Uterus (tissue), 4 donors: ENCODE data around the gene KCNN2. TPM values are rescaled to one million over a fixed set of nuclear protein-coding genes. Genes with fewer than 3 reads are reported as not detected.

Experiments used
- DNase-seq, 2 donors: peaks; one replicate each; pipeline ENCODE4 v3.0.0-alpha.2; 2019 to 2020
- H3K27ac ChIP-seq, 2 donors: fragments of 200-600 bp; sonication (generic); 1 replicate in 1 of 2; 2 replicates in 1 of 2; pipeline ENCODE4 v1.5.1; 2016 to 2018
- H3K27me3 ChIP-seq, 2 donors: fragments of 200-600 bp; sonication (generic); one replicate each; pipeline ENCODE4 v1.5.1; 2018 to 2019; ENCODE audit warnings: control low read depth in 1 of 2
- H3K36me3 ChIP-seq, 2 donors: fragments of 200-600 bp; sonication (generic); one replicate each; pipeline ENCODE4 v1.5.1; 2019; ENCODE audit warnings: control low read depth in 1 of 2
- H3K4me1 ChIP-seq, 2 donors: fragments of 200-600 bp; sonication (generic); one replicate each; pipeline ENCODE4 v1.5.1; 2018 to 2019; ENCODE audit warnings: control low read depth in 1 of 2
- H3K4me3 ChIP-seq, 2 donors: fragments of 200-600 bp; sonication (generic); 1 replicate in 1 of 2; 2 replicates in 1 of 2; pipeline ENCODE4 v1.5.1; 2018 to 2019; ENCODE audit warnings: mild to moderate bottlenecking in 1 of 2
- H3K9me3 ChIP-seq, 2 donors: fragments of 200-600 bp; sonication (generic); one replicate each; pipeline ENCODE4 v1.5.1; 2019; ENCODE audit warnings: control low read depth in 1 of 2
- POLR2A ChIP-seq, 2 donors: fragments of 450-650 bp; IDR thresholded peaks; one replicate each; pipeline ENCODE4 v1.6.1; 2016; ENCODE audit warnings: antibody characterized with exemption in 2 of 2, mild to moderate bottlenecking in 1 of 2, moderate library complexity in 1 of 2
- intact Hi-C: fragments of 100-400 bp; cut with DNase I; formaldehyde crosslinking; loops from one replicate; pipeline ENCODE4 v1.15.1; 2023; ENCODE audit warnings: low total_unique reads
- total RNA-seq, 4 donors: library from RNA; depleted of rRNA in 3 of 4; stranded (reverse); fragments of >200 nt in 3 of 4; gene quantifications; one replicate each; pipeline versions ENCODE4 v1.1.0 to v1.2.4, GENCODE V29; 2014 to 2023
- TF ChIP-seq, protein P1 (sequence below), 4 experiments: fragments of 200-600 bp in 2 of 4; fragments of 450-650 bp in 2 of 4; sonication (generic) in 2 of 4; IDR thresholded peaks; one replicate each; pipeline ENCODE4 v1.5.1; 2016 to 2019; ENCODE audit warnings: antibody characterized with exemption in 4 of 4, mild to moderate bottlenecking in 2 of 4, moderate library complexity in 1 of 4
- donor health status: DM: yes; HTN: yes; CAD: no.

KCNN2 gene
- total RNA-seq, 4 donors from 2014 or later = 1.8 to 7.1 (median 4.9) TPM

DNA sequence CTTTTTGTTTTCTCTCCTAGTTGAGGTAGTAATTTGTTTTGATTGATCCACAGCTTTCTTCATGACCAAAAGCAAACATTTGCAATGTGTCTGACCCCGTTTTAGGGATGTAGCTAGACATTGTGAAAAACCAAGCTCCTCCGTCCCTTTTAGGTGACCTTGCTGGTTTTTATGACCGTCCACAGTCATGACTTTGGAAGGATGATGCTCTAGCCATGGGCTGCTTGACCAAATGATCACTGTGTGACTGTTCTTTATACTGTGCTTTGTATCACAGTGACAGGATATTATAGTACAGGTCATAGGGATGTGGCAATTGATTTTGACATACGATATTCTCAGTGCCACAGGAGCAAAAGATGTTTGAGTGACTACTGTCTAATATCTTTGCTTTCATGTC lies 54.4 kb downstream of the KCNN2 start:
- Histone ChIP-seq H3K27ac (no peak overlapping the region), H3K4me3 (no peak overlapping the region), H3K4me1 (no peaks in the 10 kb centered on the region), H3K27me3 (no peaks in the 10 kb centered on the region), H3K36me3 (no peaks in the 10 kb centered on the region), H3K9me3 (no peaks in the 10 kb centered on the region)
- DNase-seq = no peak
- TF ChIP-seq, protein P1, sequence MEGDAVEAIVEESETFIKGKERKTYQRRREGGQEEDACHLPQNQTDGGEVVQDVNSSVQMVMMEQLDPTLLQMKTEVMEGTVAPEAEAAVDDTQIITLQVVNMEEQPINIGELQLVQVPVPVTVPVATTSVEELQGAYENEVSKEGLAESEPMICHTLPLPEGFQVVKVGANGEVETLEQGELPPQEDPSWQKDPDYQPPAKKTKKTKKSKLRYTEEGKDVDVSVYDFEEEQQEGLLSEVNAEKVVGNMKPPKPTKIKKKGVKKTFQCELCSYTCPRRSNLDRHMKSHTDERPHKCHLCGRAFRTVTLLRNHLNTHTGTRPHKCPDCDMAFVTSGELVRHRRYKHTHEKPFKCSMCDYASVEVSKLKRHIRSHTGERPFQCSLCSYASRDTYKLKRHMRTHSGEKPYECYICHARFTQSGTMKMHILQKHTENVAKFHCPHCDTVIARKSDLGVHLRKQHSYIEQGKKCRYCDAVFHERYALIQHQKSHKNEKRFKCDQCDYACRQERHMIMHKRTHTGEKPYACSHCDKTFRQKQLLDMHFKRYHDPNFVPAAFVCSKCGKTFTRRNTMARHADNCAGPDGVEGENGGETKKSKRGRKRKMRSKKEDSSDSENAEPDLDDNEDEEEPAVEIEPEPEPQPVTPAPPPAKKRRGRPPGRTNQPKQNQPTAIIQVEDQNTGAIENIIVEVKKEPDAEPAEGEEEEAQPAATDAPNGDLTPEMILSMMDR (IDR thresholded peaks at IDR 0.05) = no peak
- TF ChIP-seq POLR2A (IDR thresholded peaks at IDR 0.05) = no peak
- intact Hi-C loops = no loop called here

DNA sequence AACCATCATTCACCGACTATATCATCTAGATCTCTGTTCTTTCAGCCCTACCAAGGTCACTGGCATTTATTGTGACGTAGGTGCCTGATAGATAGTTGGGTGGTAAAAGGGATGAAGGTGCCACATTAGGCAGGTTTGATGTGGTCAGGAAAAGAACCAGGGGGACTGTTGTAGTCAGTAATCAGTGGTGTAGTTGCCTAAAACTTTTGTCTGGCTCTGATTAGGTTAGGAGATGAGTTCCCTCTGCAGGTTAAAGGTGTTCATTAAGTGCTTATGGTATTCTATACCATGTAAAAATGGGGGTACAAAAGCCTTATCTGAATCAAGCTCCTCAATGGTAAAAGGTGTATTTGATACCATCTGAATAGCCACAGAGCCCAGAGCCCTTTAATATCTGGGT lies 55.6 kb downstream of the KCNN2 start:
- intact Hi-C loops = no loop called here
- Histone ChIP-seq H3K4me1 (no peaks in the 10 kb centered on the region), H3K27me3 (no peaks in the 10 kb centered on the region), H3K9me3 (no peaks in the 10 kb centered on the region), H3K4me3 (no peak overlapping the region), H3K27ac (no peak overlapping the region), H3K36me3 (no peaks in the 10 kb centered on the region)
- no peak for DNase-seq
- TF ChIP-seq, protein P1 (IDR thresholded peaks at IDR 0.05) = no peak
- no peak for TF ChIP-seq POLR2A (IDR thresholded peaks at IDR 0.05)

DNA sequence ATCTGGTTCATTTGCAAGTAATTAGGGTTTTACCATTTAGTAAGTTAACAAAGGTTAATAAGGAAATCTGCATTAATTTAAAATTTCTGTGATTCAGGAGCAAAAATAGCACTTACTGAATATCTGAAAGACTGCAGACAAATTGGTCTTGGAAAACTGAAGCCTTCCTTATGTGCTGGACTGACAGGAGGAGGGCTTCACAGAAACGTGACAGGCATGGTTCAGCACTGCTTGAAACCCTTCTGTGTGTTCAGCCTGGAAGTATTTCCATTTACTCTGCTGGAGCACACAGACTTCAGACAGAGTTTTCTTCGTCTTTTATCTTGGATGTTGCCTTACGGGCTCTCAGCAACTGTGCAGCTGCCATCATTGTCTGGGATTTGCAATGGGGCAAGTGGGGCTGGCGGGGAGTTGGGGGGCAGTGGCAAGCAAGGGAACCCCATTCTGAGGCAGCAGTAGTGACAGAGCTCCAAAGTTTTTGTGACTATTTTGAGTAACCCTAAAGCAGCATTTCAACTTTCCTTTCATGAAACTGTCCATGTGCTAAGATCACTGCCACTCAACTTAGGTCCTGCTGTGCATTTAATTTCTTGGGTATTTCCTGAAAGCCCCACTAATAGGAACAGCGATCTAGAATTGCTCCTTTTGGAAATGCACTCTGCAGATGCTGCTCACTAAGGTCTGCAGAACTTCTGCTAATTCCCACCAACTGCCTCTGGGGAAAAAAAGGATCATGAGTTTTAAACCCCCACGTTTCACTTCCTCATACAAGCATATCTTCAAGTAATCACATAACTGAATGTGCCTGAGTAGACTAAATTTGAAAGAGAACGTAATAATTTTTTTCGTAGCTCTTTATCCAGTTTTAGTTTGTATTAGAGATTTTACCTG lies 56.6 kb downstream of the KCNN2 start:
- Histone ChIP-seq H3K4me1 (no peaks in the 10 kb centered on the region), H3K9me3 (no peaks in the 10 kb centered on the region), H3K4me3 (no peak overlapping the region), H3K27me3 (no peaks in the 10 kb centered on the region), H3K36me3 (no peaks in the 10 kb centered on the region), H3K27ac (no peak overlapping the region)
- TF ChIP-seq, protein P1 (IDR thresholded peaks at IDR 0.05) = no peak
- TF ChIP-seq POLR2A (IDR thresholded peaks at IDR 0.05) = no peak
- intact Hi-C loops = no loop called here
- no peak for DNase-seq

- no peak for TF ChIP-seq POLR2A (IDR thresholded peaks at IDR 0.05)
- TF ChIP-seq, protein P1 (IDR thresholded peaks at IDR 0.05) = no peak
- H3K36me3 ChIP-seq = no peaks in the 10 kb centered on the region
- H3K27ac ChIP-seq = no peak overlapping the region
- no peak overlapping the region for H3K4me3 ChIP-seq
- intact Hi-C loops = no loop called here
- no peaks in the 10 kb centered on the region for H3K9me3 ChIP-seq
- H3K4me1 ChIP-seq = no peaks in the 10 kb centered on the region
- no peak for DNase-seq
- H3K27me3 ChIP-seq = no peaks in the 10 kb centered on the region
These were observed 57.2 kb downstream of the KCNN2 start for GRCh38 chr5:114419067-114419388.

GRCh38 chr5:114419959-114420358 lies 58.1 kb downstream of the KCNN2 start:
- Histone ChIP-seq H3K9me3 (no peaks in the 10 kb centered on the region), H3K4me1 (no peaks in the 10 kb centered on the region), H3K27ac (no peak overlapping the region), H3K36me3 (no peaks in the 10 kb centered on the region), H3K27me3 (no peaks in the 10 kb centered on the region), H3K4me3 (no peak overlapping the region)
- TF ChIP-seq, protein P1 (IDR thresholded peaks at IDR 0.05) = no peak
- TF ChIP-seq POLR2A (IDR thresholded peaks at IDR 0.05) = no peak
- intact Hi-C loops = no loop called here
- no peak for DNase-seq
